Heart left ventricle (tissue), 16 donors: ENCODE data around the gene BHLHE40. TPM values are rescaled to one million over a fixed set of nuclear protein-coding genes. Genes with fewer than 3 reads are reported as not detected.

ENCODE experiments used
- ATAC-seq, 4 donors: fragments of 200-7000 bp; cut with Tn5 transposase; one replicate each; pipeline ENCODE4 v1.9.1; 2020 to 2022; ENCODE audit warnings: moderate library complexity in 4 of 4, mild to moderate bottlenecking in 3 of 4, moderate number of reproducible peaks in 1 of 4
- DNase-seq, 5 donors: peaks; one replicate each; pipeline ENCODE4 v3.0.0-alpha.2; 2020
- H3K27ac ChIP-seq, 12 donors: fragments of 200-600 bp; sonication (generic) in 4 of 12; one replicate each; pipeline versions ENCODE4 v1.5.0 to v1.8.0; 2016 to 2022; ENCODE audit warnings: mild to moderate bottlenecking in 2 of 12
- H3K27me3 ChIP-seq, 9 donors: fragments of 200-600 bp; sonication (generic) in 2 of 9; one replicate each; pipeline versions ENCODE4 v1.5.1 to v1.8.0; 2016 to 2022; ENCODE audit warnings: mild to moderate bottlenecking in 3 of 9
- H3K36me3 ChIP-seq, 9 donors: fragments of 200-600 bp; sonication (generic) in 2 of 9; one replicate each; pipeline versions ENCODE4 v1.5.0 to v1.8.0; 2018 to 2022; ENCODE audit warnings: mild to moderate bottlenecking in 2 of 9
- H3K4me1 ChIP-seq, 12 donors: fragments of 200-600 bp; sonication (generic) in 4 of 12; one replicate each; pipeline versions ENCODE4 v1.5.0 to v1.8.0; 2016 to 2022; ENCODE audit warnings: mild to moderate bottlenecking in 3 of 12
- H3K4me3 ChIP-seq, 12 donors: fragments of 200-600 bp; sonication (generic) in 4 of 12; one replicate each; pipeline versions ENCODE4 v1.5.0 to v1.8.0; 2017 to 2022; ENCODE audit warnings: mild to moderate bottlenecking in 9 of 12, moderate library complexity in 4 of 12
- H3K9me3 ChIP-seq, 12 donors: fragments of 200-600 bp; sonication (generic) in 4 of 12; one replicate each; pipeline versions ENCODE4 v1.5.0 to v1.8.0; 2016 to 2022; ENCODE audit warnings: mild to moderate bottlenecking in 1 of 12
- POLR2A ChIP-seq, 2 donors: fragments of 450-650 bp; IDR thresholded peaks; one replicate each; pipeline ENCODE4 v1.6.1; 2017; ENCODE audit warnings: antibody characterized with exemption in 2 of 2, mild to moderate bottlenecking in 2 of 2, moderate library complexity in 2 of 2
- WGBS, 4 donors: extraction: QIAGEN DNeasy Blood & Tissue Kit in 2 of 4; methylation state at CpG; one replicate each; pipeline versions ENCODE4 v1.1.5 to v1.1.7; 2013 to 2018; 5-methylcytosine and 5-hydroxymethylcytosine counted together
- intact Hi-C, 10 donors: fragments of 100-400 bp; cut with DNase I; formaldehyde crosslinking; loops; one replicate each; pipeline versions ENCODE4 v1.11.1 to v1.14.2; 2022
- polyA plus RNA-seq, 2 donors: library from polyadenylated mRNA; stranded (reverse); fragments of 200-250 nt; gene quantifications; one replicate each; pipeline ENCODE4 v1.2.3, GENCODE V29; 2013
- total RNA-seq, 9 donors: library from RNA; depleted of rRNA in 2 of 9; stranded (reverse); fragments of >200 nt in 2 of 9; fragmentation: NEBNext Ultra II Directional in 3 of 9; extraction: Animal tissue kit (Norgen Biotek cat#: 25700) in 3 of 9; gene quantifications; one replicate each; pipeline versions ENCODE4 v1.1.0 to v1.2.4, GENCODE V29; 2016 to 2023
- TF ChIP-seq, protein P1 (sequence below), 12 donors: fragments of 200-600 bp; sonication (generic) in 4 of 12; IDR thresholded peaks; one replicate each; pipeline versions ENCODE4 v1.5.0 to v1.8.0; 2018 to 2022; ENCODE audit warnings: antibody characterized with exemption in 12 of 12, mild to moderate bottlenecking in 5 of 12
- donor health status: ischemic (EF 13 %, LVEDD 7.1; RV severe dilation, severe dysfunction).
- donor health status: healthy with polysubstance abuse.
- donor health status: DM: no; HTN: yes; CAD: no.
- donor health status: DM: no; HTN: no; CAD: no.
- donor health status: ischemic (EF 25% LVEDD 6.9; RV normal size, moderate dysfunction).
- donor health status: ischemic (EF 25% LVEDD 5.7; RV mildly dilated, moderate dysfunction).
- donor health status: healthy.
- donor health status: DM: yes; HTN: yes; CAD: no.
- donor health status: ischemic (EF 35%, LVEDD 5.7; RV mildly dilated, moderate dysfunction).
- donor health status: nonischemic (EF 11% LVEDD 7.7; RV severe dilation, severe dysfunction).
- donor health status: DM: yes; HTN: yes; CAD: no.
- donor health status: PGD.
- donor health status: ischemic (EF 29% LVEDD 5.4; RV normal size, mild dysfunction).
- donor health status: nonischemic (EF 23%, LVEDD 6.1; RV moderate dilation, normal function).

Gene BHLHE40
- total and polyA plus RNA-seq, 11 donors: 8.5 to 109 (median 33.8) TPM

DNA sequence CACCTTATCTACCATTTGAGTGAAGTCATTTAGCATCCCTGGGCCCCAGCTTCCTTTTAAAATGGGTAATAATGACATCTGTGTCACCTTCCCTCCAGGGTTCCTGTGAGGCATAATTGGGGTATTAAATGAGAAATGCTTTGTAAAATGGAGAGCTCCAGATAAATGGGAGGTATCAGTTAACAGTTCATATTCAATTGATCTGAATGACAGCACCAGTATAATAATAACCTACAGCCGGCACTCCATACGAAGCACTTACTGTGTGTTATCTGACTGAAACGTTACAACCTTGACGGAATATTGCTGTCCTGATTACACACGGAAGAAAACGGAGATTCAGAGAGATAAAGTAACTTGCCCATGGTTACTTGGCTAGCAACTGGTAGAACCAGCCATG lies 53.6 kb downstream of the BHLHE40 start:
- no peak for ATAC-seq
- Histone ChIP-seq H3K4me3 (no peak overlapping the region), H3K27ac (no peak overlapping the region), H3K4me1 (peaks cover 0 to 8% (median 0%) of the 10 kb centered on the region in 12 donors), H3K9me3 (no peaks in the 10 kb centered on the region), H3K27me3 (no peaks in the 10 kb centered on the region), H3K36me3 (no peaks in the 10 kb centered on the region)
- DNase-seq: no peak
- TF ChIP-seq POLR2A (IDR thresholded peaks at IDR 0.05): no peak
- TF ChIP-seq, protein P1, sequence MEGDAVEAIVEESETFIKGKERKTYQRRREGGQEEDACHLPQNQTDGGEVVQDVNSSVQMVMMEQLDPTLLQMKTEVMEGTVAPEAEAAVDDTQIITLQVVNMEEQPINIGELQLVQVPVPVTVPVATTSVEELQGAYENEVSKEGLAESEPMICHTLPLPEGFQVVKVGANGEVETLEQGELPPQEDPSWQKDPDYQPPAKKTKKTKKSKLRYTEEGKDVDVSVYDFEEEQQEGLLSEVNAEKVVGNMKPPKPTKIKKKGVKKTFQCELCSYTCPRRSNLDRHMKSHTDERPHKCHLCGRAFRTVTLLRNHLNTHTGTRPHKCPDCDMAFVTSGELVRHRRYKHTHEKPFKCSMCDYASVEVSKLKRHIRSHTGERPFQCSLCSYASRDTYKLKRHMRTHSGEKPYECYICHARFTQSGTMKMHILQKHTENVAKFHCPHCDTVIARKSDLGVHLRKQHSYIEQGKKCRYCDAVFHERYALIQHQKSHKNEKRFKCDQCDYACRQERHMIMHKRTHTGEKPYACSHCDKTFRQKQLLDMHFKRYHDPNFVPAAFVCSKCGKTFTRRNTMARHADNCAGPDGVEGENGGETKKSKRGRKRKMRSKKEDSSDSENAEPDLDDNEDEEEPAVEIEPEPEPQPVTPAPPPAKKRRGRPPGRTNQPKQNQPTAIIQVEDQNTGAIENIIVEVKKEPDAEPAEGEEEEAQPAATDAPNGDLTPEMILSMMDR (IDR thresholded peaks at IDR 0.05): no peak
- intact Hi-C loops: no loop called here
- WGBS, 4 donors: 79 to 85% (median 82%) methylated on average over 6 of the region's 6 CpGs

Other genes starting within 250 kb of the BHLHE40 start
- gene ARL8B, start 142.9 kb downstream of the BHLHE40 start, total RNA-seq: 10 to 100 TPM; 43.5 to 77.1 (median 64.0) TPM
- gene ARL8B, start 142.9 kb downstream of the BHLHE40 start, polyA plus RNA-seq: 100 to 1,000 TPM in 1 of 2 donors, 10 to 100 TPM in 1; 32.9 to 106 TPM
- 10 to 100 TPM in 5 of 9 donors, 1 to 10 TPM in 4; 6.8 to 24.6 (median 10.9) TPM for gene EDEM1, start 208.3 kb downstream of the BHLHE40 start, total RNA-seq
- gene EDEM1, start 208.3 kb downstream of the BHLHE40 start, polyA plus RNA-seq: 1 to 10 TPM; 1.9 to 8.4 TPM